GM12891 (cell line): Measurements from ENCODE around the gene NPBWR2.

Source experiments
- POLR2A ChIP-seq: IDR thresholded peaks from 2 replicates; pipeline ENCODE4 v1.6.1; 2011; ENCODE audit warnings: low read depth, low read length, control low read depth
- POLR2AphosphoS5 ChIP-seq: IDR thresholded peaks from 2 replicates; pipeline ENCODE4 v1.6.1; 2011; ENCODE audit warnings: low read depth, low read length, control low read depth

DNA sequence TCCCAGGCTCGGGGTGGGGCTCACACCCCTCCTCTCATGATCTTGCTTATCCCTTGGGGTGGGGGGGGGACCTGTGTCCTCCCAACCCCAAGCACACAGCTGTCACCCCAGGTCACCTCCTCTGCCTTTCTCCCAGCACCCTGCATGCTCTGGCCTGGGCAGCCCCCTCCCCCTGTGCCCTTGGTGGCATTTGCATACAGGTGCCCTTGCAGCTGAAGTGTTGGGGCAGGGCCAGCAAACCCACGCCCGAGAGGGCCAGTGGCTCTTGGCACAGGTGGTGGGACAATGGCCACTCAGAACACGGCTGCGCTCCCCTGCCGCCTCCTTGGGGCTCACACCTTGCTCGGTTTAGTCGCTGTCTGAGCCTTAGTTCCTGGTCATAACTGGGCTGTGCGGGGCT lies 45.5 kb upstream of the NPBWR2 start:
- TF ChIP-seq POLR2AphosphoS5 (no peak), POLR2A (no peak)
